ENCODE data around the gene MXRA8. TPM values are rescaled to one million over a fixed set of nuclear protein-coding genes. Genes with fewer than 3 reads are reported as not detected.

MXRA8 gene
- total RNA-seq, 1 donor from 2014 or later: 20.2 TPM

GRCh38 chr1:1311107-1312104, 46.9 kb downstream of the MXRA8 start:
- Histone ChIP-seq H3K4me3 (no peak overlapping the region), H3K27ac (replicated peaks) (no peak overlapping the region), H3K36me3 (peaks cover 63% of the 10 kb centered on the region), H3K9me3 (replicated peaks) (no peaks in the 10 kb centered on the region), H3K27me3 (ENCODE audit: low read depth) (no peaks in the 10 kb centered on the region), H3K4me1 (peaks cover 27% of the 10 kb centered on the region)
- intact Hi-C loops (cut with micrococcal nuclease): no loop called here
- DNase-seq: no peak
- TF ChIP-seq CTCF (IDR thresholded peaks at IDR 0.05; ENCODE audit: borderline replicate concordance): no peak

- TF ChIP-seq CTCF (IDR thresholded peaks at IDR 0.05; ENCODE audit: borderline replicate concordance): no peak
- Histone ChIP-seq H3K27me3 (ENCODE audit: low read depth) (no peaks in the 10 kb centered on the region), H3K36me3 (peaks cover 56% of the 10 kb centered on the region), H3K9me3 (replicated peaks) (no peaks in the 10 kb centered on the region), H3K4me1 (peaks cover 35% of the 10 kb centered on the region), H3K27ac (replicated peaks) (no peak overlapping the region), H3K4me3 (no peak overlapping the region)
- DNase-seq: no peak
- intact Hi-C loops (cut with micrococcal nuclease): no loop called here
These were observed 47.8 kb downstream of the MXRA8 start for GRCh38 chr1:1310476-1311053.

GRCh38 chr1:1310109-1310385, 48.3 kb downstream of the MXRA8 start:
- Histone ChIP-seq H3K9me3 (replicated peaks) (no peaks in the 10 kb centered on the region), H3K27me3 (ENCODE audit: low read depth) (no peaks in the 10 kb centered on the region), H3K36me3 (peaks cover 53% of the 10 kb centered on the region), H3K27ac (replicated peaks) (peak overlapping the region; percentile 99), H3K4me3 (no peak overlapping the region), H3K4me1 (peaks cover 40% of the 10 kb centered on the region)
- DNase-seq: no peak
- no peak for TF ChIP-seq CTCF (IDR thresholded peaks at IDR 0.05; ENCODE audit: borderline replicate concordance)
- intact Hi-C loops (cut with micrococcal nuclease): no loop called here

GRCh38 chr1:1309251-1310108, 48.9 kb downstream of the MXRA8 start:
- TF ChIP-seq CTCF (IDR thresholded peaks at IDR 0.05; ENCODE audit: borderline replicate concordance): no peak
- H3K9me3 ChIP-seq (replicated peaks): no peaks in the 10 kb centered on the region
- H3K4me3 ChIP-seq: peak overlapping the region; percentile 81
- intact Hi-C loops (cut with micrococcal nuclease): no loop called here
- H3K27ac ChIP-seq (replicated peaks): peak overlapping the region; percentile 99
- DNase-seq: no peak
- no peaks in the 10 kb centered on the region for H3K27me3 ChIP-seq (ENCODE audit: low read depth)
- H3K36me3 ChIP-seq: peaks cover 48% of the 10 kb centered on the region
- H3K4me1 ChIP-seq: peaks cover 46% of the 10 kb centered on the region

GRCh38 chr1:1308756-1309250, 49.6 kb downstream of the MXRA8 start:
- no peaks in the 10 kb centered on the region for H3K27me3 ChIP-seq (ENCODE audit: low read depth)
- H3K4me3 ChIP-seq: peak overlapping the region; percentile 81
- H3K36me3 ChIP-seq: peaks cover 41% of the 10 kb centered on the region
- no peaks in the 10 kb centered on the region for H3K9me3 ChIP-seq (replicated peaks)
- intact Hi-C loops (cut with micrococcal nuclease): no loop called here
- H3K4me1 ChIP-seq: peaks cover 53% of the 10 kb centered on the region
- peak overlapping the region; percentile 99 for H3K27ac ChIP-seq (replicated peaks)
- DNase-seq: peak; percentile 36
- TF ChIP-seq CTCF (IDR thresholded peaks at IDR 0.05; ENCODE audit: borderline replicate concordance): no peak
